GM23338 (cell line): Measurements from ENCODE around the gene ALDH1A1. TPM values are rescaled to one million over a fixed set of nuclear protein-coding genes. Genes with fewer than 3 reads are reported as not detected.

Experiments
- ATAC-seq: fragments of 200-7000 bp; cut with Tn5 transposase; 3 replicates; pipeline ENCODE4 v1.9.1; 2020
- DNase-seq: peaks from one replicate; pipeline ENCODE4 v3.0.0-alpha.2; 2015; ENCODE audit warnings: low spot score
- H2AFZ ChIP-seq: fragments of 200-600 bp; sonication (generic); 2 replicates; pipeline ENCODE4 v1.8.0; 2016; ENCODE audit warnings: antibody characterized with exemption, mild to moderate bottlenecking, moderate library complexity
- H3F3A ChIP-seq: fragments of 200-600 bp; sonication (generic); replicated peaks from 2 replicates; pipeline ENCODE4 v1.8.0; 2017; ENCODE audit warnings: antibody characterized with exemption, mixed run types, low read depth
- H3K27ac ChIP-seq: fragments of 200-600 bp; sonication (generic); 2 replicates; pipeline ENCODE4 v1.6.1; 2016; ENCODE audit warnings: low read depth
- H3K27me3 ChIP-seq: fragments of 200-600 bp; sonication (generic); 2 replicates; pipeline ENCODE4 v1.8.0; 2016; ENCODE audit warnings: mild to moderate bottlenecking, mixed run types, moderate library complexity; ENCODE audit not compliant: insufficient read depth
- H3K36me3 ChIP-seq: fragments of 200-600 bp; sonication (generic); 2 replicates; pipeline ENCODE4 v1.8.0; 2016; ENCODE audit warnings: mild to moderate bottlenecking; ENCODE audit not compliant: insufficient read depth
- H3K4me1 ChIP-seq: fragments of 200-600 bp; sonication (generic); 2 replicates; pipeline ENCODE4 v1.8.0; 2016; ENCODE audit warnings: mild to moderate bottlenecking, moderate library complexity; ENCODE audit not compliant: insufficient read depth
- H3K4me2 ChIP-seq: fragments of 200-600 bp; sonication (generic); 2 replicates; pipeline ENCODE4 v1.7.1; 2017; ENCODE audit warnings: mixed run types
- H3K4me3 ChIP-seq: fragments of 200-600 bp; sonication (generic); 2 replicates; pipeline ENCODE4 v1.6.1; 2016; ENCODE audit warnings: mixed run types
- H3K79me2 ChIP-seq: fragments of 200-600 bp; sonication (generic); replicated peaks from 2 replicates; pipeline ENCODE4 v1.8.0; 2017; ENCODE audit warnings: mild to moderate bottlenecking; ENCODE audit not compliant: insufficient read depth
- H3K9me2 ChIP-seq: fragments of 200-600 bp; sonication (generic); 2 replicates; pipeline ENCODE4 v1.8.0; 2017; ENCODE audit not compliant: insufficient read depth
- H4K20me1 ChIP-seq: fragments of 200-600 bp; sonication (generic); replicated peaks from 2 replicates; pipeline ENCODE4 v1.8.0; 2017; ENCODE audit warnings: mild to moderate bottlenecking; ENCODE audit not compliant: insufficient read depth
- H3K27ac Mint-ChIP-seq: 2 replicates; pipeline ENCODE4 v1.8.0; 2020; ENCODE audit warnings: inconsistent platforms, mild to moderate bottlenecking, moderate library complexity, mixed read lengths
- H3K27me3 Mint-ChIP-seq: 3 replicates; pipeline ENCODE4 v1.8.0; 2022; ENCODE audit warnings: low read depth, mild to moderate bottlenecking, moderate library complexity, mixed read lengths, inconsistent platforms; ENCODE audit not compliant: insufficient read depth, poor library complexity
- H3K36me3 Mint-ChIP-seq: 3 replicates; pipeline ENCODE4 v1.8.0; 2021; ENCODE audit warnings: low read depth, mild to moderate bottlenecking, inconsistent platforms, moderate library complexity, mixed read lengths
- H3K4me1 Mint-ChIP-seq: 3 replicates; pipeline ENCODE4 v1.8.0; 2020; ENCODE audit warnings: mild to moderate bottlenecking, inconsistent platforms, mixed read lengths
- H3K4me3 Mint-ChIP-seq: 3 replicates; pipeline ENCODE4 v1.8.0; 2021; ENCODE audit warnings: moderate library complexity, mild to moderate bottlenecking, inconsistent platforms, mixed read lengths
- H3K9me3 Mint-ChIP-seq: 3 replicates; pipeline ENCODE4 v1.8.0; 2020; ENCODE audit warnings: moderate library complexity, mild to moderate bottlenecking, inconsistent platforms, mixed read lengths
- CREB1 ChIP-seq: fragments of 250-450 bp; sonication (Bioruptor Pico); IDR thresholded peaks from 2 replicates; pipeline ENCODE4 v1.5.0; 2020; ENCODE audit warnings: low read depth, mild to moderate bottlenecking, moderate library complexity
- EZH2 ChIP-seq: fragments of 200-600 bp; sonication (generic); IDR thresholded peaks from one replicate; pipeline ENCODE4 v1.8.0; 2017; ENCODE audit warnings: antibody characterized with exemption, mild to moderate bottlenecking, low read depth; ENCODE audit not compliant: unreplicated experiment
- JUNB ChIP-seq: IDR thresholded peaks from one replicate; pipeline ENCODE4 v1.6.1; 2016; ENCODE audit warnings: antibody characterized with exemption; ENCODE audit not compliant: unreplicated experiment
- POLR2AphosphoS5 ChIP-seq: IDR thresholded peaks from 2 replicates; pipeline ENCODE4 v1.6.1; 2016; ENCODE audit warnings: antibody characterized with exemption, low read depth
- REST ChIP-seq: IDR thresholded peaks from one replicate; pipeline ENCODE4 v1.6.1; 2018; ENCODE audit warnings: antibody characterized with exemption; ENCODE audit not compliant: unreplicated experiment
- STAT1 ChIP-seq: IDR thresholded peaks from one replicate; pipeline ENCODE4 v1.6.1; 2016; ENCODE audit warnings: antibody characterized with exemption; ENCODE audit not compliant: unreplicated experiment
- ZNF114 ChIP-seq: fragments of 250-450 bp; sonication (Bioruptor Pico); IDR thresholded peaks from 2 replicates; pipeline ENCODE4 v1.5.0; 2020; ENCODE audit warnings: mild to moderate bottlenecking, moderate library complexity
- ZNF462 ChIP-seq: fragments of 250-450 bp; sonication (Bioruptor Pico); IDR thresholded peaks from 2 replicates; pipeline ENCODE4 v1.5.0; 2020; ENCODE audit warnings: mild to moderate bottlenecking, moderate library complexity
- polyA plus RNA-seq: library from polyadenylated mRNA; unstranded; fragments of >200 nt; fragmentation: Nextera tagmentation; extraction: Ambion mirVana; gene quantifications from 2 replicates; pipeline ENCODE4 v1.2.1, GENCODE V29; 2016
- total RNA-seq: library from RNA; depleted of rRNA; stranded (reverse); fragments of >200 nt; shearing (Covaris generic); gene quantifications from 2 replicates; pipeline ENCODE4 v1.2.3, GENCODE V29; 2014

The ALDH1A1 gene
- total and polyA plus RNA-seq, 2 experiments from 2014 or later, result 2.1 to 3.4 TPM

GRCh38 chr9:72880821-72881220, 72.0 kb downstream of the ALDH1A1 start (continued):
- TF ChIP-seq ZNF462 (CRISPR knock-in tag) (no peak), CREB1 (no peak)

GRCh38 chr9:72875221-72875620, 77.6 kb downstream of the ALDH1A1 start:
- H3K4me1 ChIP-seq, result no peaks in the 10 kb centered on the region
- no peak overlapping the region for H3K27ac ChIP-seq
- H3K27me3 Mint-ChIP-seq, result peaks cover 6% of the 10 kb centered on the region
- H3K27ac Mint-ChIP-seq, result no peak overlapping the region
- no peaks in the 10 kb centered on the region for H3K36me3 Mint-ChIP-seq
- peaks cover 9% of the 10 kb centered on the region for H3K4me1 Mint-ChIP-seq
- H2AFZ ChIP-seq, result no peak overlapping the region
- no peak overlapping the region for H3K4me3 ChIP-seq
- no peak overlapping the region for H3K4me2 ChIP-seq
- H3K27me3 ChIP-seq, result no peaks in the 10 kb centered on the region
- no peaks in the 10 kb centered on the region for H3F3A ChIP-seq
- no peaks in the 10 kb centered on the region for H3K9me3 Mint-ChIP-seq
- no peaks in the 10 kb centered on the region for H4K20me1 ChIP-seq
- ATAC-seq (no peak), DNase-seq (no peak)
- H3K4me3 Mint-ChIP-seq, result no peak overlapping the region
- no peaks in the 10 kb centered on the region for H3K9me2 ChIP-seq
- H3K36me3 ChIP-seq, result no peaks in the 10 kb centered on the region
- H3K79me2 ChIP-seq, result no peaks in the 10 kb centered on the region
- TF ChIP-seq CREB1 (no peak), JUNB (no peak), EZH2 (no peak), POLR2AphosphoS5 (no peak), ZNF114 (CRISPR knock-in tag) (no peak), STAT1 (no peak), REST (no peak)
